HCT116 (cell line): ENCODE measurements around the gene GIMAP4. TPM values are rescaled to one million over a fixed set of nuclear protein-coding genes. Genes with fewer than 3 reads are reported as not detected.

ENCODE experiments used
- ATAC-seq: fragments of 200-7000 bp; cut with Tn5 transposase; 2 replicates; pipeline ENCODE4 v1.9.1; 2020; ENCODE audit warnings: mild to moderate bottlenecking, moderate library complexity
- BruUV-seq: library from RNA; stranded (reverse); fragments of 400-500 nt; replicated peaks from 2 replicates; lab custom pipeline; 2021; lab: Mats Ljungman, UMichigan
- CTCF ChIA-PET: fragments of 300-600 bp; sonication (Branson Sonifier 250); formaldehyde crosslinking; loops from one replicate; lab custom pipeline; 2021; ENCODE audit warnings: antibody characterized with exemption; lab: Charles Lee
- POLR2A ChIA-PET: fragments of 300-600, 350-600 bp; sonication (Branson Sonifier 250); formaldehyde crosslinking; loops from one replicate; lab custom pipeline; 2021; ENCODE audit warnings: antibody characterized with exemption; lab: Charles Lee
- RAD21 ChIA-PET, 2 experiments: fragments of 300-600 bp; sonication (Branson Sonifier 250); formaldehyde crosslinking; loops; one replicate each; lab custom pipeline; 2023; ENCODE audit warnings: low total read pairs in 2 of 2; ENCODE audit not compliant: uncharacterized antibody in 2 of 2, unreplicated experiment in 2 of 2, low non-redundant PET in 1 of 2; lab: Charles Lee
- DNase-seq: peaks from one replicate; pipeline ENCODE4 v3.0.0-alpha.2; 2010; ENCODE audit warnings: low read depth, low spot score
- H2AFZ ChIP-seq: fragments of 200-600 bp; shearing (Covaris generic), sonication (generic); 2 replicates; pipeline ENCODE4 v1.6.1; 2017; ENCODE audit warnings: low read depth, mixed run types, mixed read lengths, antibody characterized with exemption, low read length; ENCODE audit not compliant: poor library complexity, severe bottlenecking
- H3K27ac ChIP-seq: 2 replicates; pipeline ENCODE4 v1.5.1; 2012; ENCODE audit warnings: low read depth, low read length
- H3K27me3 ChIP-seq: fragments of 200-600 bp; sonication (generic); 2 replicates; pipeline ENCODE4 v1.6.1; 2016; ENCODE audit warnings: mixed run types, low read length, mixed read lengths; ENCODE audit not compliant: insufficient read depth
- H3K36me3 ChIP-seq, 2 experiments: fragments of 200-500 bp in 1 of 2; fragments of 200-600 bp in 1 of 2; sonication (Bioruptor generic) in 1 of 2; sonication (generic) in 1 of 2; 2 replicates each; pipeline versions ENCODE4 v1.5.1 to v1.6.1; 2014 to 2016; ENCODE audit warnings: low read length in 2 of 2, inconsistent platforms in 1 of 2, mixed read lengths in 1 of 2, mixed run types in 1 of 2; ENCODE audit not compliant: insufficient read depth in 2 of 2, control insufficient read depth in 1 of 2
- H3K4me1 ChIP-seq, 2 experiments: fragments of 200-600 bp in 1 of 2; sonication (generic) in 1 of 2; 2 replicates each; pipeline versions ENCODE4 v1.5.1 to v1.6.1; 2012 to 2017; ENCODE audit warnings: low read length in 2 of 2, inconsistent platforms in 1 of 2, mild to moderate bottlenecking in 1 of 2, mixed read lengths in 1 of 2, mixed run types in 1 of 2, moderate library complexity in 1 of 2; ENCODE audit not compliant: insufficient read depth in 2 of 2, control insufficient read depth in 1 of 2
- H3K4me2 ChIP-seq: fragments of 200-600 bp; sonication (generic); 2 replicates; pipeline ENCODE4 v1.6.1; 2017; ENCODE audit warnings: mixed run types, low read length, mixed read lengths
- H3K4me3 ChIP-seq, 2 experiments: fragments of 200-600 bp in 1 of 2; sonication (generic) in 1 of 2; replicated peaks in 1 of 2; 2 replicates each; pipeline ENCODE4 v1.5.1; 2011 to 2016; ENCODE audit warnings: low read length in 2 of 2, control low read depth in 1 of 2, low read depth in 1 of 2, mild to moderate bottlenecking in 1 of 2, mixed read lengths in 1 of 2, mixed run types in 1 of 2
- H3K79me2 ChIP-seq: fragments of 200-600 bp; sonication (generic); 2 replicates; pipeline ENCODE4 v1.6.1; 2017; ENCODE audit warnings: mild to moderate bottlenecking, mixed run types, low read length, moderate library complexity, mixed read lengths; ENCODE audit not compliant: insufficient read depth
- H3K9ac ChIP-seq: fragments of 200-600 bp; sonication (generic); 2 replicates; pipeline ENCODE4 v1.6.1; 2016; ENCODE audit warnings: low read length, mixed read lengths
- H3K9me2 ChIP-seq: fragments of 200-600 bp; sonication (generic), shearing (Covaris generic); 2 replicates; pipeline ENCODE4 v1.6.1; 2017; ENCODE audit warnings: mixed run types, mild to moderate bottlenecking, moderate library complexity; ENCODE audit not compliant: insufficient read depth
- H3K9me3 ChIP-seq, 2 experiments: fragments of 200-500 bp in 1 of 2; fragments of 200-600 bp in 1 of 2; sonication (Bioruptor generic) in 1 of 2; sonication (generic) in 1 of 2; 2 replicates each; pipeline ENCODE4 v1.6.1; 2014 to 2017; ENCODE audit warnings: low read length in 2 of 2, mixed read lengths in 2 of 2, inconsistent platforms in 1 of 2, low read depth in 1 of 2, mild to moderate bottlenecking in 1 of 2, mixed run types in 1 of 2, moderate library complexity in 1 of 2; ENCODE audit not compliant: control insufficient read depth in 1 of 2, insufficient read depth in 1 of 2
- H4K20me1 ChIP-seq: fragments of 200-600 bp; sonication (generic), shearing (Covaris generic); 2 replicates; pipeline ENCODE4 v1.6.1; 2017; ENCODE audit warnings: mixed run types, mild to moderate bottlenecking, moderate library complexity; ENCODE audit not compliant: insufficient read depth
- EGR1 ChIP-seq: IDR thresholded peaks from 2 replicates; pipeline ENCODE4 v1.6.1; 2012; ENCODE audit warnings: low read depth
- ELF1 ChIP-seq: IDR thresholded peaks from 2 replicates; pipeline ENCODE4 v1.6.1; 2012; ENCODE audit warnings: low read depth, borderline replicate concordance
- JUND ChIP-seq: IDR thresholded peaks from 2 replicates; pipeline ENCODE4 v1.6.1; 2012
- POLR2AphosphoS5 ChIP-seq: IDR thresholded peaks from 2 replicates; pipeline ENCODE4 v1.6.1; 2011; ENCODE audit warnings: mild to moderate bottlenecking, low read depth, low read length, moderate library complexity
- SIN3A ChIP-seq: IDR thresholded peaks from 2 replicates; pipeline ENCODE4 v1.6.1; 2012; ENCODE audit warnings: low read depth
- SP1 ChIP-seq: IDR thresholded peaks from 2 replicates; pipeline ENCODE4 v1.6.1; 2012; ENCODE audit warnings: low read depth
- SRF ChIP-seq: IDR thresholded peaks from 2 replicates; pipeline ENCODE4 v1.6.1; 2012; ENCODE audit warnings: low read depth
- TCF7L2 ChIP-seq: IDR thresholded peaks from 2 replicates; pipeline ENCODE4 v1.7.0; 2011; ENCODE audit warnings: borderline replicate concordance, inconsistent platforms; ENCODE audit not compliant: insufficient read depth, insufficient read length; ENCODE audit errors: extremely low read depth
- ZFX ChIP-seq: fragments of 450-650 bp; IDR thresholded peaks from 2 replicates; pipeline ENCODE4 v1.6.1; 2017
- ZNF274 ChIP-seq: fragments of 200-500 bp; sonication (Bioruptor generic); IDR thresholded peaks from 2 replicates; pipeline ENCODE4 v1.6.1; 2014; ENCODE audit warnings: mild to moderate bottlenecking, low read depth, low read length, inconsistent platforms
- intact Hi-C: fragments of 100-400 bp; cut with micrococcal nuclease; formaldehyde crosslinking; loops from 2 replicates; pipeline ENCODE4 v1.10.0; 2022
- total RNA-seq: library from RNA; stranded (reverse); gene quantifications from one replicate; pipeline ENCODE4 v1.2.1, GENCODE V29; 2021; ENCODE audit not compliant: unreplicated experiment
- TF ChIP-seq, protein P1 (sequence below): IDR thresholded peaks from 2 replicates; pipeline ENCODE4 v1.6.1; 2012
- TF ChIP-seq, protein P2 (sequence below), 3 experiments: fragments of 200-600 bp in 1 of 3; sonication (generic) in 1 of 3; IDR thresholded peaks in 2 of 3; conservative IDR thresholded peaks in 1 of 3; 2 replicates each; pipeline ENCODE4 v1.5.1; 2012 to 2017; ENCODE audit warnings: low read depth in 2 of 3, low read length in 2 of 3, antibody characterized with exemption in 1 of 3, borderline replicate concordance in 1 of 3, control low read depth in 1 of 3, mild to moderate bottlenecking in 1 of 3, mixed read lengths in 1 of 3, mixed run types in 1 of 3, moderate library complexity in 1 of 3; ENCODE audit not compliant: insufficient read depth in 1 of 3
- TF ChIP-seq, protein P3 (sequence below): IDR thresholded peaks from 2 replicates; pipeline ENCODE4 v1.6.1; 2012; ENCODE audit warnings: low read depth

Gene GIMAP4
- total RNA-seq, 1 experiment from 2014 or later, result 0.49 TPM

DNA sequence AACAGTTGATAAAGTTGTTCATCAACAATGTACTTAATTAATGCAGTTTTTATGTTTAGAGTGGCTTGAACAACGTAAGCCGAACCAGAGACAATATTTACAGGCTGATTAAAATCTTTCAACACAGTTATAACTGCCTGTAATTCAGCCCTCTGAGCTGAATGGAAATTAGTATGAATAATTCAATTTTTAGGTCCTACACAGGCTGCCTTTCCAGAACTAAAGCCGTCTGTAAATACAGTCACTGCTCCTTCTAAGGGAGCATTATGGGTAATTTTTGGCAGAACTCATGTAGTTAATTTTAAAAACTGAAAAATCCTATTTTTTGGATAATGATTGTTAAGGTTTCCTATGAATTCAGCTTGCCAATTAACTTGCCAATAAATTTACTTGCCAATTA is 2.6 kb upstream of the GIMAP4 start:
- no peak overlapping the region for H2AFZ ChIP-seq
- H3K27ac ChIP-seq, result no peak overlapping the region
- CTCF ChIA-PET, result no interaction called here
- no peak for ATAC-seq
- H3K36me3 ChIP-seq, result no peaks in the 10 kb centered on the region
- POLR2A ChIA-PET, result no interaction called here
- 0 out of 2 replicates have a peak, but pooled peaks cover 12% of the 10 kb centered on the region for H3K27me3 ChIP-seq
- no peak overlapping the region for H3K4me3 ChIP-seq
- no peak overlapping the region for H3K4me2 ChIP-seq
- intact Hi-C loops, result no loop called here
- DNase-seq, result no peak
- RAD21 ChIA-PET, result no interaction called here
- no TSS peak for BruUV-seq
- no peaks in the 10 kb centered on the region for H3K4me1 ChIP-seq
- H3K79me2 ChIP-seq, result no peaks in the 10 kb centered on the region
- H3K9me3 ChIP-seq, result peaks cover 0 to 6% of the 10 kb centered on the region in 2 experiments; a peak in 2 of 4 replicates
- H3K9ac ChIP-seq, result no peak overlapping the region
- TF ChIP-seq, protein P1, sequence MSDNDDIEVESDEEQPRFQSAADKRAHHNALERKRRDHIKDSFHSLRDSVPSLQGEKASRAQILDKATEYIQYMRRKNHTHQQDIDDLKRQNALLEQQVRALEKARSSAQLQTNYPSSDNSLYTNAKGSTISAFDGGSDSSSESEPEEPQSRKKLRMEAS, result no peak
- TF ChIP-seq SP1, result no peak
- TF ChIP-seq, protein P2, sequence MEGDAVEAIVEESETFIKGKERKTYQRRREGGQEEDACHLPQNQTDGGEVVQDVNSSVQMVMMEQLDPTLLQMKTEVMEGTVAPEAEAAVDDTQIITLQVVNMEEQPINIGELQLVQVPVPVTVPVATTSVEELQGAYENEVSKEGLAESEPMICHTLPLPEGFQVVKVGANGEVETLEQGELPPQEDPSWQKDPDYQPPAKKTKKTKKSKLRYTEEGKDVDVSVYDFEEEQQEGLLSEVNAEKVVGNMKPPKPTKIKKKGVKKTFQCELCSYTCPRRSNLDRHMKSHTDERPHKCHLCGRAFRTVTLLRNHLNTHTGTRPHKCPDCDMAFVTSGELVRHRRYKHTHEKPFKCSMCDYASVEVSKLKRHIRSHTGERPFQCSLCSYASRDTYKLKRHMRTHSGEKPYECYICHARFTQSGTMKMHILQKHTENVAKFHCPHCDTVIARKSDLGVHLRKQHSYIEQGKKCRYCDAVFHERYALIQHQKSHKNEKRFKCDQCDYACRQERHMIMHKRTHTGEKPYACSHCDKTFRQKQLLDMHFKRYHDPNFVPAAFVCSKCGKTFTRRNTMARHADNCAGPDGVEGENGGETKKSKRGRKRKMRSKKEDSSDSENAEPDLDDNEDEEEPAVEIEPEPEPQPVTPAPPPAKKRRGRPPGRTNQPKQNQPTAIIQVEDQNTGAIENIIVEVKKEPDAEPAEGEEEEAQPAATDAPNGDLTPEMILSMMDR (IDR thresholded peaks at IDR 0.05 in 2 of 3, conservative IDR thresholded peaks at IDR 0.05 in 1 of 3; ENCODE audit: borderline replicate concordance in 1 of 3, insufficient read depth in 1 of 3, low read depth in 2 of 3, low read length in 2 of 3), result no peak
- no peak for TF ChIP-seq TCF7L2
- no peaks in the 10 kb centered on the region for H3K9me2 ChIP-seq
- no peaks in the 10 kb centered on the region for H4K20me1 ChIP-seq

DNA sequence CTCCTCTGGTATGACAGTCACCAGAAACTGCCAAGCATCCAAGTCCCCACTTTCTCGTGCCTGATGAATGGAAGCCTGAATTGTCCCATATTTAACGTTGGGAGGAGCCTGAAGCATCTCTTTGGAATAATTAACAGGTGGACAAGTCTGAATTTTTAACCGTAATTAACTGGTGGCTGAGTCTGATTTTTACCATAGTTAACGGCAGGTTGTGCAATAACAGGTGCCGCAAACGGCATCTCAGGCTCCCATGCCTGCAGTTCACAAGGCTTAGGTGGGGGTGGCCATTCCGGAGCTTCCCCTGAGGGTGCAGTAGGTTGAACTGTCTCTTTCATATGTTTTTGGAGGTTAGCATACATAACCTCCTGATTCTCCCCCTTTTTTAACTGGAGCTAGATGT is 2.0 kb upstream of the GIMAP4 start:
- no TSS peak for BruUV-seq
- H3K4me3 ChIP-seq, result no peak overlapping the region
- H3K27me3 ChIP-seq, result 0 out of 2 replicates have a peak, but pooled peaks cover 12% of the 10 kb centered on the region
- intact Hi-C loops, result no loop called here
- CTCF ChIA-PET, result no interaction called here
- H2AFZ ChIP-seq, result no peak overlapping the region
- H3K9me2 ChIP-seq, result no peaks in the 10 kb centered on the region
- no peaks in the 10 kb centered on the region for H3K36me3 ChIP-seq
- no peaks in the 10 kb centered on the region for H3K4me1 ChIP-seq
- no peaks in the 10 kb centered on the region for H3K79me2 ChIP-seq
- H3K4me2 ChIP-seq, result no peak overlapping the region
- H3K27ac ChIP-seq, result no peak overlapping the region
- RAD21 ChIA-PET, result no interaction called here
- no peak overlapping the region for H3K9ac ChIP-seq
- ATAC-seq (no peak), DNase-seq (no peak)
- H4K20me1 ChIP-seq, result no peaks in the 10 kb centered on the region
- H3K9me3 ChIP-seq, result peaks cover 0 to 6% of the 10 kb centered on the region in 2 experiments; a peak in 2 of 4 replicates
- POLR2A ChIA-PET, result no interaction called here
- TF ChIP-seq SRF (no peak), SIN3A (no peak), ZNF274 (no peak), JUND (no peak), EGR1 (no peak), ELF1 (no peak), POLR2AphosphoS5 (no peak), ZFX (no peak)
- TF ChIP-seq, protein P3, sequence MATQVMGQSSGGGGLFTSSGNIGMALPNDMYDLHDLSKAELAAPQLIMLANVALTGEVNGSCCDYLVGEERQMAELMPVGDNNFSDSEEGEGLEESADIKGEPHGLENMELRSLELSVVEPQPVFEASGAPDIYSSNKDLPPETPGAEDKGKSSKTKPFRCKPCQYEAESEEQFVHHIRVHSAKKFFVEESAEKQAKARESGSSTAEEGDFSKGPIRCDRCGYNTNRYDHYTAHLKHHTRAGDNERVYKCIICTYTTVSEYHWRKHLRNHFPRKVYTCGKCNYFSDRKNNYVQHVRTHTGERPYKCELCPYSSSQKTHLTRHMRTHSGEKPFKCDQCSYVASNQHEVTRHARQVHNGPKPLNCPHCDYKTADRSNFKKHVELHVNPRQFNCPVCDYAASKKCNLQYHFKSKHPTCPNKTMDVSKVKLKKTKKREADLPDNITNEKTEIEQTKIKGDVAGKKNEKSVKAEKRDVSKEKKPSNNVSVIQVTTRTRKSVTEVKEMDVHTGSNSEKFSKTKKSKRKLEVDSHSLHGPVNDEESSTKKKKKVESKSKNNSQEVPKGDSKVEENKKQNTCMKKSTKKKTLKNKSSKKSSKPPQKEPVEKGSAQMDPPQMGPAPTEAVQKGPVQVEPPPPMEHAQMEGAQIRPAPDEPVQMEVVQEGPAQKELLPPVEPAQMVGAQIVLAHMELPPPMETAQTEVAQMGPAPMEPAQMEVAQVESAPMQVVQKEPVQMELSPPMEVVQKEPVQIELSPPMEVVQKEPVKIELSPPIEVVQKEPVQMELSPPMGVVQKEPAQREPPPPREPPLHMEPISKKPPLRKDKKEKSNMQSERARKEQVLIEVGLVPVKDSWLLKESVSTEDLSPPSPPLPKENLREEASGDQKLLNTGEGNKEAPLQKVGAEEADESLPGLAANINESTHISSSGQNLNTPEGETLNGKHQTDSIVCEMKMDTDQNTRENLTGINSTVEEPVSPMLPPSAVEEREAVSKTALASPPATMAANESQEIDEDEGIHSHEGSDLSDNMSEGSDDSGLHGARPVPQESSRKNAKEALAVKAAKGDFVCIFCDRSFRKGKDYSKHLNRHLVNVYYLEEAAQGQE, result no peak
- TF ChIP-seq, protein P1, result no peak
